Caco-2 (cell line): ENCODE measurements around the gene WDR83. TPM values are rescaled to one million over a fixed set of nuclear protein-coding genes. Genes with fewer than 3 reads are reported as not detected.

ENCODE experiments used
- BruUV-seq: library from RNA; stranded (reverse); fragments of 400-500 nt; replicated peaks from 2 replicates; lab custom pipeline; 2021; lab: Mats Ljungman, UMichigan
- CTCF ChIA-PET: fragments of 300-600 bp; sonication (Branson Sonifier 250); formaldehyde crosslinking; loops from one replicate; lab custom pipeline; 2022; ENCODE audit warnings: antibody characterized with exemption; lab: Charles Lee
- POLR2A ChIA-PET: fragments of 300-600 bp; sonication (Branson Sonifier 250); formaldehyde crosslinking; loops from one replicate; lab custom pipeline; 2022; ENCODE audit warnings: antibody characterized with exemption; lab: Charles Lee
- DNase-seq, 2 experiments: peaks; one replicate each; pipeline versions ENCODE4 v3.0.0 to v3.0.0-alpha.2; 2020 to 2022
- H3K27me3 ChIP-seq: replicated peaks from 2 replicates; pipeline ENCODE4 v1.6.0; 2011; ENCODE audit warnings: low read length; ENCODE audit not compliant: control insufficient read depth, insufficient read depth
- H3K36me3 ChIP-seq: 2 replicates; pipeline ENCODE4 v1.5.1; 2011; ENCODE audit warnings: low read length; ENCODE audit not compliant: control insufficient read depth, insufficient read depth
- H3K4me1 ChIP-seq: fragments of 250-450 bp; sonication (Bioruptor Pico); 2 replicates; pipeline ENCODE4 v1.5.1; 2020; ENCODE audit warnings: mild to moderate bottlenecking
- H3K4me3 ChIP-seq: 2 replicates; pipeline ENCODE4 v1.5.1; 2011; ENCODE audit warnings: low read depth, mild to moderate bottlenecking, control low read depth, low read length
- H3K9me3 ChIP-seq: fragments of 250-450 bp; sonication (Bioruptor Pico); 2 replicates; pipeline ENCODE4 v1.5.1; 2020; ENCODE audit warnings: mild to moderate bottlenecking, moderate library complexity
- H3K27ac Mint-ChIP-seq: one replicate; pipeline ENCODE4 v1.8.0; 2022; ENCODE audit warnings: mixed read lengths; ENCODE audit not compliant: unreplicated experiment
- H3K27me3 Mint-ChIP-seq: one replicate; pipeline ENCODE4 v1.8.0; 2022; ENCODE audit warnings: mixed read lengths; ENCODE audit not compliant: insufficient read depth, unreplicated experiment
- H3K36me3 Mint-ChIP-seq: one replicate; pipeline ENCODE4 v1.8.0; 2022; ENCODE audit warnings: mild to moderate bottlenecking, mixed read lengths; ENCODE audit not compliant: insufficient read depth, unreplicated experiment
- H3K4me1 Mint-ChIP-seq: one replicate; pipeline ENCODE4 v1.8.0; 2022; ENCODE audit warnings: low read depth, mixed read lengths; ENCODE audit not compliant: unreplicated experiment
- H3K4me3 Mint-ChIP-seq: one replicate; pipeline ENCODE4 v1.8.0; 2022; ENCODE audit warnings: mild to moderate bottlenecking, moderate library complexity, mixed read lengths; ENCODE audit not compliant: unreplicated experiment
- H3K9me3 Mint-ChIP-seq: one replicate; pipeline ENCODE4 v1.8.0; 2022; ENCODE audit warnings: mixed read lengths; ENCODE audit not compliant: unreplicated experiment
- intact Hi-C: fragments of 100-400 bp; cut with micrococcal nuclease; formaldehyde crosslinking; loops from one replicate; pipeline ENCODE4 v1.10.0; 2022; ENCODE audit not compliant: unreplicated experiment
- total RNA-seq: library from RNA; stranded (reverse); gene quantifications from 2 replicates; pipeline ENCODE4 v1.2.3, GENCODE V29; 2022
- TF ChIP-seq, protein P1 (sequence below), 2 experiments: fragments of 200-600 bp in 1 of 2; IDR thresholded peaks; 1 replicate in 1 of 2; 2 replicates in 1 of 2; pipeline versions ENCODE4 v1.5.1 to v1.8.0; 2011 to 2022; ENCODE audit warnings: antibody characterized with exemption in 1 of 2, control low read depth in 1 of 2, inconsistent platforms in 1 of 2, low read depth in 1 of 2, low read length in 1 of 2, mild to moderate bottlenecking in 1 of 2, moderate library complexity in 1 of 2; ENCODE audit not compliant: insufficient read depth in 1 of 2, severe bottlenecking in 1 of 2, unreplicated experiment in 1 of 2

Gene WDR83
- total RNA-seq, 1 experiment from 2014 or later: 17.5 TPM

DNA sequence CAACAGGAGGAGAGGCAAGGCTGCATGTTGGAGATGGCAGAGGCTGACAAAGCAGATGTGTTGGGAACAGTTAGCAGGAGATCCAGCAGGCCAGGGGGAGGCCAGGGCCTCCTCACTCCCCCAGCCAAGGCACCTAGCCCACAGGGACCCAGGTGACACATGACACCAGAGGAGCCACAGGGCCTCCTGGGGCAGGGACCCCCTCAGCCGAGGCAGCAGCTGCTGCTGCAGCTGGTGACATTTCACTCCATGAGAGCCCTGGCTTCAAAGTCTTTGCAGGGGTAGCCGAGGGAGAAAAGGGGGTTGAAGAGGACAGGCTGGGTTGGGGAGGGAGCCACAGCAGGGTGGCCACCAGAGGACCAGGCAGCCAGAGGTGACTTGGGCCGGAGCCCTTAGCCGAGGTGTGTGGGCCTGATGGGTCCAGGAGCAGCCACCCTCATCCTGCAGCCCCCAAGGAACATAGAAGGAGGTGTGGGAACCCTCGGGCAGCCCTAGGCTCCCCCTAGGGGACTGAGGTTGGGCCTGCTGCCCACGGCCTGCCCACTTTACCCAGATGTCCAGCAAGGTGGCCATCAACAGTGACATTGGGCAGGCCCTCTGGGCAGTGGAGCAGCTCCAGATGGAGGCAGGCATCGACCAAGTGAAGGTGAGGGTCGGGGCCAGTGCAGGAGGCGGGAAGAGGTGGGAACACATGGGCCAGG, 21.0 kb downstream of the WDR83 start, which contains the start of gene GNG14:
TSS of gene GNG14 (plus strand) at position 503 of the 701 bp plus-strand sequence. CDS start at position 554, 51 bp downstream.
- no peaks in the 10 kb centered on the region for H3K9me3 Mint-ChIP-seq
- no peak within 1 kb of the TSS for H3K27ac Mint-ChIP-seq
- peaks cover 5% of the 10 kb centered on the region for H3K4me1 Mint-ChIP-seq
- CTCF ChIA-PET: interaction anchor here (0.7 kb wide), 2 partner anchors 17 to 68 kb away, joined by 3 to 4 read pairs; no protein-coding TSS in a partner anchor
- BruUV-seq: no TSS peak
- intact Hi-C loops: no loop called here
- TF ChIP-seq, protein P1, sequence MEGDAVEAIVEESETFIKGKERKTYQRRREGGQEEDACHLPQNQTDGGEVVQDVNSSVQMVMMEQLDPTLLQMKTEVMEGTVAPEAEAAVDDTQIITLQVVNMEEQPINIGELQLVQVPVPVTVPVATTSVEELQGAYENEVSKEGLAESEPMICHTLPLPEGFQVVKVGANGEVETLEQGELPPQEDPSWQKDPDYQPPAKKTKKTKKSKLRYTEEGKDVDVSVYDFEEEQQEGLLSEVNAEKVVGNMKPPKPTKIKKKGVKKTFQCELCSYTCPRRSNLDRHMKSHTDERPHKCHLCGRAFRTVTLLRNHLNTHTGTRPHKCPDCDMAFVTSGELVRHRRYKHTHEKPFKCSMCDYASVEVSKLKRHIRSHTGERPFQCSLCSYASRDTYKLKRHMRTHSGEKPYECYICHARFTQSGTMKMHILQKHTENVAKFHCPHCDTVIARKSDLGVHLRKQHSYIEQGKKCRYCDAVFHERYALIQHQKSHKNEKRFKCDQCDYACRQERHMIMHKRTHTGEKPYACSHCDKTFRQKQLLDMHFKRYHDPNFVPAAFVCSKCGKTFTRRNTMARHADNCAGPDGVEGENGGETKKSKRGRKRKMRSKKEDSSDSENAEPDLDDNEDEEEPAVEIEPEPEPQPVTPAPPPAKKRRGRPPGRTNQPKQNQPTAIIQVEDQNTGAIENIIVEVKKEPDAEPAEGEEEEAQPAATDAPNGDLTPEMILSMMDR (IDR thresholded peaks at IDR 0.05; ENCODE audit: insufficient read depth in 1 of 2, low read depth in 1 of 2, low read length in 1 of 2, severe bottlenecking in 1 of 2, unreplicated experiment in 1 of 2): no peak
- H3K9me3 ChIP-seq: no peaks in the 10 kb centered on the region
- no peak for DNase-seq
- no peaks in the 10 kb centered on the region for H3K27me3 ChIP-seq
- H3K27me3 Mint-ChIP-seq: no peaks in the 10 kb centered on the region
- H3K4me3 Mint-ChIP-seq: no peak within 1 kb of the TSS
- H3K4me3 ChIP-seq: no peak within 1 kb of the TSS
- no peaks in the 10 kb centered on the region for H3K36me3 Mint-ChIP-seq
- no peaks in the 10 kb centered on the region for H3K4me1 ChIP-seq
- POLR2A ChIA-PET: no interaction called here
- no peaks in the 10 kb centered on the region for H3K36me3 ChIP-seq

DNA sequence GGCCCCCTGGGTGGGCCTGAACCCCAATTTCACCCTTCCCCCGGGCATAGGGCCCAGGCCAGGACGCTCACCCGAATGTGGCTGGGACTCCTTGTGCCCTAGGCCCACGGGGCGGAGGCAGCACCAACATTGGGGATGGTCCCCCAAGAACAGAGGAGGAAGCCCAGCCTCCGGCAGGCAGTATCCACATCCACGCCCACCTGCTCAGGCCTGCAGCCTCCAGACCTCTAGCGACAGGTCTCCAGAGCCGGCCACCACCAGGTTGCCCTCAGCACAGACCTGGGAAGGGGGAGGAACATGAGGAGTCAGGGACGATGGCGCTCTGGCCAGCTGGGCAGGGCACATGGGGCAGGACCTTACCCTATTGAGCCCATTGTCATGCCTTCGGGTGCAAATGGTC, 22.4 kb downstream of the WDR83 start:
- intact Hi-C loops: no loop called here
- Histone ChIP-seq H3K27me3 (no peaks in the 10 kb centered on the region), H3K36me3 (peaks cover 1% of the 10 kb centered on the region; the same call in 1 of the 2 replicates), H3K4me1 (no peaks in the 10 kb centered on the region), H3K4me3 (no peak overlapping the region), H3K9me3 (no peaks in the 10 kb centered on the region)
- H3K36me3 Mint-ChIP-seq: no peaks in the 10 kb centered on the region
- peaks cover 5% of the 10 kb centered on the region for H3K4me1 Mint-ChIP-seq
- no peaks in the 10 kb centered on the region for H3K27me3 Mint-ChIP-seq
- POLR2A ChIA-PET: no interaction called here
- BruUV-seq: no TSS peak
- CTCF ChIA-PET: no interaction called here
- H3K4me3 Mint-ChIP-seq: no peak overlapping the region
- no peak for DNase-seq
- TF ChIP-seq, protein P1 (IDR thresholded peaks at IDR 0.05; ENCODE audit: insufficient read depth in 1 of 2, low read depth in 1 of 2, low read length in 1 of 2, severe bottlenecking in 1 of 2, unreplicated experiment in 1 of 2): no peak
- H3K27ac Mint-ChIP-seq: no peak overlapping the region
- no peaks in the 10 kb centered on the region for H3K9me3 Mint-ChIP-seq

DNA sequence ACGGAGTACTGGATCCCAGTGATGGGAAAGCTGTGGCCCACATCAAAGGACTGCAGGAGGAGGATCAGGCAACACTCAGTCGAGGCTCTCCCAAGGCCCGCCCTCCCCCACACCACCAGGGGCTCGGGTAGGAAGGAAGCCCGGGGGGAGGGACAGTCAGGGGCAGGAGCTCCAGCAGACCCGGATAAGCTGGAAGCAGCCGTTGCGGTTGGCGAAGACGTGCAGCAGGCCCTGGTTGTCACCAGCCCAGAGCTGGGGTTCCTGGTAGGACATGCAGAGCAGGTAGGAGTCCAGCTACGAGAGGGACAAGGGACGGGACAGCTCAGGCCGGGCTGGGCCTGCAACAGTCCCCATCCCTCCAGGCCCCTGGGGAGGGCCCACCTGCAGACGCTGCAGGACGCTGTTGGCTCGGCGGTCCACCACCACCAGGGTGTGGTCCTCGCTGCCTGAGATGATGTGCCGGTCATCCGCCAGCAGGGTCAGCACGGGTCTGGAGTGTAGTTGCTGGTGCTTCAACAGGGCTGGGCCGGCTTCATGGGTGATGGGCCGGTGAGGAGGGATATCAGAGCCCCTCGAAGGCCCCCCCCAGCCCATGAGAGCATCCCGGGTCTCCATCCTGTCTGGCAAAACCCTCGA, 23.1 kb downstream of the WDR83 start:
- Mint-ChIP-seq H3K4me1 (peaks cover 5% of the 10 kb centered on the region), H3K27ac (no peak overlapping the region), H3K4me3 (no peak overlapping the region), H3K36me3 (no peaks in the 10 kb centered on the region), H3K9me3 (no peaks in the 10 kb centered on the region), H3K27me3 (no peaks in the 10 kb centered on the region)
- CTCF ChIA-PET: no interaction called here
- Histone ChIP-seq H3K36me3 (peaks cover 1% of the 10 kb centered on the region; the same call in 1 of the 2 replicates), H3K9me3 (no peaks in the 10 kb centered on the region), H3K4me1 (no peaks in the 10 kb centered on the region), H3K4me3 (no peak overlapping the region), H3K27me3 (no peaks in the 10 kb centered on the region)
- TF ChIP-seq, protein P1 (IDR thresholded peaks at IDR 0.05; ENCODE audit: insufficient read depth in 1 of 2, low read depth in 1 of 2, low read length in 1 of 2, severe bottlenecking in 1 of 2, unreplicated experiment in 1 of 2): no peak
- BruUV-seq: no TSS peak
- intact Hi-C loops: no loop called here
- POLR2A ChIA-PET: no interaction called here
- DNase-seq: no peak
